Neural cell (in vitro differentiated cells): Measurements from ENCODE around the gene TCF12.

Experiments
- CTCF ChIP-seq: fragments of 450-650 bp; IDR thresholded peaks from 2 replicates; pipeline ENCODE4 v1.5.1; 2014; ENCODE audit warnings: antibody characterized with exemption, mild to moderate bottlenecking, moderate library complexity; ENCODE audit not compliant: poor library complexity, severe bottlenecking
- EP300 ChIP-seq: fragments of 450-650 bp; conservative IDR thresholded peaks from 2 replicates; pipeline ENCODE4 v1.6.1; 2014; ENCODE audit warnings: antibody characterized with exemption, mild to moderate bottlenecking, moderate library complexity; ENCODE audit not compliant: poor library complexity, severe bottlenecking
- EZH2 ChIP-seq: fragments of 200-600, 300-800 bp; shearing (Covaris generic), sonication (generic); IDR thresholded peaks from 2 replicates; pipeline ENCODE4 v1.6.1; 2014; ENCODE audit warnings: antibody characterized with exemption, low read length, borderline replicate concordance, mild to moderate bottlenecking; ENCODE audit not compliant: insufficient read depth, poor library complexity, severe bottlenecking
- MXI1 ChIP-seq: fragments of 450-650 bp; conservative IDR thresholded peaks from 2 replicates; pipeline ENCODE4 v1.6.1; 2014; ENCODE audit warnings: antibody characterized with exemption, mild to moderate bottlenecking; ENCODE audit not compliant: poor library complexity, severe bottlenecking
- POLR2AphosphoS5 ChIP-seq: IDR thresholded peaks from 2 replicates; pipeline ENCODE4 v1.6.1; 2012
- SMC3 ChIP-seq: fragments of 450-650 bp; conservative IDR thresholded peaks from 2 replicates; pipeline ENCODE4 v1.6.1; 2014; ENCODE audit warnings: antibody characterized with exemption, mild to moderate bottlenecking, moderate library complexity; ENCODE audit not compliant: poor library complexity
- TAF1 ChIP-seq: IDR thresholded peaks from 2 replicates; pipeline ENCODE4 v1.6.1; 2012; ENCODE audit warnings: low read depth
- TF ChIP-seq, protein P1 (sequence below): IDR thresholded peaks from 2 replicates; pipeline ENCODE4 v1.6.1; 2012; ENCODE audit warnings: borderline replicate concordance

DNA sequence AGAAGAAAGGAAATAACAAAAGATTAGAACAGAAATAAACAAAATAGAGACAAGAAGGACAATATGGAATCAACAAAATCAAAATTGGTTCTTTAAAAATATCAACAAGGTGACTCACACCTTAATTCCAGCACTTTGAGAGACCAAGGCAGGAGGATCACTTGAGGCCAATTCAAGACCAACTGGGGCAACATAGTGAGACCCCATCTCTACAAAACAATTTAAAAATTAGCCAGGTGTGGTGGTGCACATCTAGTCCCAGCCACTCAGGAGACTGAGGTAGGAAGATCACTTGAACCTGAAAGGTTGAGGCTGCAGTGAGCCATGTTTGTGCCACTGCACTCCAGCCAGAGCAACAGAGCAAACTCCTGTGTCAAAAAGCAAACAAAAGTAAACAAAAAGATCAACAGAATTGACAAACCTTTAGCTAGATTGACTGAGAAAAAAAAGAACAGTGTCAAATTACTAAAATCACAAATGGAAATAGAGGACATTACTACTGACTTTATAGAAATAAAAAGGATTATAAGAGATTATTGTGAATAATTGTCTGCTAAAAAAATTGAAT, 267.1 kb downstream of the TCF12 start:
- TF ChIP-seq CTCF = no peak
- no peak for TF ChIP-seq POLR2AphosphoS5
- no peak for TF ChIP-seq MXI1
- TF ChIP-seq TAF1 = no peak
- no peak for TF ChIP-seq EZH2
- no peak for TF ChIP-seq SMC3
- TF ChIP-seq EP300 = no peak
- TF ChIP-seq, protein P1, sequence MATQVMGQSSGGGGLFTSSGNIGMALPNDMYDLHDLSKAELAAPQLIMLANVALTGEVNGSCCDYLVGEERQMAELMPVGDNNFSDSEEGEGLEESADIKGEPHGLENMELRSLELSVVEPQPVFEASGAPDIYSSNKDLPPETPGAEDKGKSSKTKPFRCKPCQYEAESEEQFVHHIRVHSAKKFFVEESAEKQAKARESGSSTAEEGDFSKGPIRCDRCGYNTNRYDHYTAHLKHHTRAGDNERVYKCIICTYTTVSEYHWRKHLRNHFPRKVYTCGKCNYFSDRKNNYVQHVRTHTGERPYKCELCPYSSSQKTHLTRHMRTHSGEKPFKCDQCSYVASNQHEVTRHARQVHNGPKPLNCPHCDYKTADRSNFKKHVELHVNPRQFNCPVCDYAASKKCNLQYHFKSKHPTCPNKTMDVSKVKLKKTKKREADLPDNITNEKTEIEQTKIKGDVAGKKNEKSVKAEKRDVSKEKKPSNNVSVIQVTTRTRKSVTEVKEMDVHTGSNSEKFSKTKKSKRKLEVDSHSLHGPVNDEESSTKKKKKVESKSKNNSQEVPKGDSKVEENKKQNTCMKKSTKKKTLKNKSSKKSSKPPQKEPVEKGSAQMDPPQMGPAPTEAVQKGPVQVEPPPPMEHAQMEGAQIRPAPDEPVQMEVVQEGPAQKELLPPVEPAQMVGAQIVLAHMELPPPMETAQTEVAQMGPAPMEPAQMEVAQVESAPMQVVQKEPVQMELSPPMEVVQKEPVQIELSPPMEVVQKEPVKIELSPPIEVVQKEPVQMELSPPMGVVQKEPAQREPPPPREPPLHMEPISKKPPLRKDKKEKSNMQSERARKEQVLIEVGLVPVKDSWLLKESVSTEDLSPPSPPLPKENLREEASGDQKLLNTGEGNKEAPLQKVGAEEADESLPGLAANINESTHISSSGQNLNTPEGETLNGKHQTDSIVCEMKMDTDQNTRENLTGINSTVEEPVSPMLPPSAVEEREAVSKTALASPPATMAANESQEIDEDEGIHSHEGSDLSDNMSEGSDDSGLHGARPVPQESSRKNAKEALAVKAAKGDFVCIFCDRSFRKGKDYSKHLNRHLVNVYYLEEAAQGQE = no peak
